RKO (cell line): ENCODE data around the gene DTNB.
"Not testable (repeated sequence)": the region's sequence is repeated elsewhere in the genome, so short reads cannot be mapped to it uniquely, and the experiment has no call there.

Source experiments
- DNase-seq: peaks from one replicate; pipeline ENCODE4 v3.0.0-alpha.2; 2016; ENCODE audit warnings: low spot score

The DTNB gene

GRCh38 chr2:25544445-25544844, 128.9 kb downstream of the DTNB start:
- no peak for DNase-seq

DNA sequence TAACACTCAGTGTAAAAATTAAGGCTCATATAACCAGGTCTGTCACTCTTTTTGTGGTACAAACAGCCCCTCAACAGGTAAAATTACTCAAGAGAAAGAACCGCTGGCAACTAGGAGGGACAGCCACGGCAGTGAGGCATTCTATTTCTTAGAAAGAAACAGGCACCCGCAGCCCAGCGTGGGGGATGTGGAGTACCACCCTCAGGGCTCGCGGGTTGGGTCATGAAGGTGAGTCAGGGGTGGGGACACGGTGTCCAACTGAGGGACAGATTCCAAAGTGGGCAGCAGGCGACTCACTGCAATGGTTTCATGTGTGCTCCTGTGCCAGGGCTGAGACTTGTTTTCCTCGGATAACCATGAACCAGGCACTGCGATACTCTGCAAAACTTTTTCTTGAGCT, 129.4 kb downstream of the DTNB start:
- no peak for DNase-seq

DNA sequence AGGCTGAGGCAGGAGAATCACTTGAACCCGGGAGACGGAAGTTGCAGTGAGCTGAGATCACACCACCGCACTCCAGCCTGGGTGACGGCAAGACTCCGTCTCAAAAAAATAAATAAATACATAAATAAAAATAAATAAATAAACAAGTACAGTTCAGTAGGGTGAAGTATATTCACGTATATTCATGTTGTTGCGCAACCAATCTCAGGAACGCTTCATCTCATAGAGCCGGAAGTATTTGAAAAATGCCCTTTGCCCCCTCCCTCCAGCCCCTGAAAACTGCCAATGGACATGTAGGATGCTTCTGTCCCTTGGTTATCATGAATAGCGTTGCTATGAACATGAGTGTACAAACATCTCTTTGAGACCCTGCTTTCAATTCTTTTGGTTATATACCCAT, 132.0 kb downstream of the DTNB start:
- DNase-seq: no peak

DNA sequence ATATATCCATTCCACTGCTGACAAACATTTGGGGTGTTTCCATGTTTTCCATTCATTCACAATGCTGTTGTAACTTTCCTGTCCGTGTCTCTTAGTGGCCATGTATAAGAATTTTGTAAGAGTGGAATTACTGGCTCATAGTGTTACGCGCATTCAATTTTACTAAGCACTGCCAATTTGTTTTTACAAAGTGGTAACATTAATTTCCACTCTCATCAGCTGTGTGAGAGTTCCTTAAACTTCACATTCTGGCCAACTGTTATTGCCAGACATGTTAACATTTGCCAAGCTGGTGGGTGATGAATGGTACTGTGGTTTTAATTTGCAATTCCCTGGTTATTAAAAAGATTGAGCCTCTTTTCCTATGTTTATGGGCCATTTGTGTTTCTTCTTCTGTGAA, 134.2 kb downstream of the DTNB start:
- no peak for DNase-seq

DNA sequence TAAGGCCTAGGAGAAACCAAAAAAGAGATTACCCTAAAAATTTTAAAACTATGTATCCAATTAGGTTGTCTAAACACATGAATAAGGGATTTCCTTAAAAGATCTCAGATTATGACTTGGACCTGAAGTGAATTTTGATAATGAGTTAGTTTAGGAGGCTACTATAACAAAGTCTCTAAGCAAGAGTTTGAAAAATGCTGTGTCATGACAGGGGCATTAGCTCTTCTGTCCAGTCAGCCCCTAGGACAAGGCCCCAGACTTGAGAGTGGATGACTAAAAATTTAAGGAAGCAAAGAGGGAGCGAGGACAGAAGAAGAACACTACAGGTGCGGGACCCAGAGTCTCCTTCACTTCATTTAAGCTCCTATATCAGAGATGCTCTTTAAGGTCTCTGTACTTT, 135.9 kb downstream of the DTNB start:
- no peak for DNase-seq

- DNase-seq: not testable (repeated sequence)
Measured at GRCh38 chr2:25535411-25536289, 137.7 kb downstream of the DTNB start.

GRCh38 chr2:25534937-25535336, 138.4 kb downstream of the DTNB start:
- not testable (repeated sequence) for DNase-seq

DNA sequence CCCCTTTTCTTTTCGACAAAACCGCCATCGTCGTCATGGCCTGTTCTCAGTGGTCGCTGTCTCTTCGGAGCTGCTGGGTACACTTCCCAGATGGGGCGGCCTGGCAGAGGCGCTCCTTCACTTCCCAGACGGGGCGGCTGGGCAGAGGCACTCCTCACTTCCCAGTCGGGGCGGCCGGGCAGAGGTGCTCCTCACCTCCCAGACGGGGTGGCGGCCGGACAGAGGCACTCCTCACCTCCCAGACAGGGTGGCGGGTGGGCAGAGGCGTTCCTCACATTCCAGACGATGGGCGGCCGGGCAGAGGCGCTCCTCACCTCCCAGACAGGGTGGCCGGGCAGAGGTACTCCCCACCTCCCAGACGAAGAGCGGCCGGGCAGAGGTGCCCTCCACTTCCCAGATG, 138.9 kb downstream of the DTNB start:
- DNase-seq: no peak

DNA sequence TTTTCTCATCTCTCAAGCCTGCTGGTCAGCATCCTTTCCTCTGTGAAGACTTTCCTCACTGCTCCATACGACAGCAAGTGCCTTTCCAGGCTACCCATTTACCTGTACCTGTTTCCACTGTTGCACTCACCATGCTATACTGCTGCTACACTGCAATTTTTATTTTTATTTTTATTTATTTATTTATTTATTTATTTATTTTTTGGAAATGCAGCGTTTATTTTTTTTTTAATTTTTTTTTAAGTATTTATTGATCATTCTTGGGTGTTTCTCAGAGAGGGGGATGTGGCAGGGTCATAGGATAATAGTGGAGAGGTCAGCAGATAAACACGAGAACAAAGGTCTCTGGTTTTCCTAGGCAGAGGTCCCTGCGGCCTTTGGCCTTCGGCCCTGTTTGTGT, 139.6 kb downstream of the DTNB start:
- DNase-seq: not testable (repeated sequence)

DNA sequence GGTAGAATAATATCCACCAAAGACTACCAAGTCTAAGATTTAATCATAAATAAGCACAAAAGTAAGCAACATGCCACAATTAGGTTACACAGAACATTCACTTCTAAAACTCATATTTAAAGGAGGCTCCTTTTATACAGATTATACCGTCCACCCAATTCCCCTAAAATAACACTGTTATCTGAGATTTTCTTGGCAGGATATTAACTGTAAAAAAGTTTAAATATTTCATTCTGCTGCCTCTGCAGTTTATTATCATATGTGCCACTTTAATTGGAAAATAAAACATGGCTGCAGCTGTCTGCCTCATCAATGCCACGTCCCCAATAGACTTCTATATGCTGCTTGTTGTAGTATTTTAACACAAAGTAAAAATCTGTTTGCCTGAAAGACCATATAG, 140.9 kb downstream of the DTNB start:
- DNase-seq: no peak

GRCh38 chr2:25529034-25529433, 144.3 kb downstream of the DTNB start:
- DNase-seq: no peak

GRCh38 chr2:25528173-25528572, 145.2 kb downstream of the DTNB start:
- DNase-seq: no peak

GRCh38 chr2:25524507-25524906, 148.9 kb downstream of the DTNB start:
- DNase-seq: no peak

DNA sequence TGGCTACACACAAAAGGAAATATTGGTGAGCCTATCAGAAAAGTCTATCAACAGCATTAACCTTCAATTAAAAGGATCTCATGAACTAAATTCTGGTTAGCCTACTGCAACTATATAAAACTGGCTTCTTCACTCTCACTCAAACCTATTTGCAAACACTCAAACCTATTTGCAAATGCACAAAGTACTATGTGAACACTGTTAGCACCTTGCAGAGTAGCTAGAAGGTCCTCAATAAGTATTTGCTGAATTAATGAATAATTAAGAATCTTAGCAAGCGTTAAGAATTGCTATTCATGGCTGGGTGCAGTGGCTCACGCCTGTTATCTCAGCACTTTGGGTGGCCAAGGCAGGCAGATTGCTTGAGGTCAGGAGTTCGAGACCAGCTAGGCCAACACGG, 150.3 kb downstream of the DTNB start:
- DNase-seq: no peak

DNA sequence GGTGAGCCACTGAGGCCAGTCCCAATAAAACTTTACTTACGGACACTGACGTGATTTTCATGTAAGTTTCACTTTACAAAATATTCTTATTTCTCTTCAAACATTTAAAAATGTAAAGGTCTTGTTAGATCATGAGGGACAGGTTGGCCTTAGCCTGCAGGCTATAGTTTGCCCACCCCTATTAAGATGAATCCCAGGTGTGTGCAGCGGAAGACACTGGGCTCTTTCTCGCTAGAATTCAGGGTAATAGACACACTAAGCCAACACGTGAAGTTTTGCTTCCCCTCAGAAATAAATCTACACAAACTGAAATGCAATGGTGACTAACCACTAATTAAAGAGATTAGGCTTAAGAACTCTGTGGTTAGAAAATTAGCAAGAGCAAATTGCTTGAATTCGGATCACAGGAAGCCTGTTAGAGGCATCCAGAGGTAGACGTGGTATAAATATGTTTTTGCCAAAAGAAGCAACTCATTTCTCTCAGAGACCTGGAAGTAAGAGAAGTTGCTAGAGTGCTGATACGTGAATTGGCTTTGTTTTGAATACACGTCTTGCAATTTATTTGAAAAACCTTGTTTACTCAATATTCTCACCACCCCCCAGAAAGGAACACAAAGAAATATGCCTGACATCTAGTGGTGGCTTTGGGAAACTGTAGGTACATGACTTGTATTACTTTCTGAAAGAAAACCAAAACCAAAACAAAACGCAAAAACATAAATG, 151.6 kb downstream of the DTNB start:
- DNase-seq: peak; percentile 76

DNA sequence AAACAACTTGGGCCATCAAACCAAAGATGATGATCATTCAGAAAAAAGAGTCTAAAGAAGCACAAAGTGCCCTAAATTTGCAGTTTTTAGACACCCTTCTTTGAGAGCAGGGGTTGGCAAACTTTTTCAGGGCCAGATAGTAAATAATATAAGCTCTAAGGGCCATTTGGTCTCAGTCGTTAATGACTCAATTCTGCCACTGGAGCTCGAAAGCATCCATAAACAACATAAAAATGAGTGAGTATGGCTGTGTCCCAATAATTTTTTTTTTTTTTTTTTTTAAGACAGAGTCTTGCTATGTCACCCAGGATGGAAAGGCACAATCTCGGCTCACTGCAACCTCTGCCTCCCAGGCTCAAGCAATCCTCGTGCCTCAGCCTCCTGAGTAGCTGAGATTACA, 152.3 kb downstream of the DTNB start:
- DNase-seq: no peak

GRCh38 chr2:25517701-25518100, 155.7 kb downstream of the DTNB start:
- DNase-seq: no peak

- no peak for DNase-seq
Measured at GRCh38 chr2:25514043-25514637, 159.2 kb downstream of the DTNB start.

DNA sequence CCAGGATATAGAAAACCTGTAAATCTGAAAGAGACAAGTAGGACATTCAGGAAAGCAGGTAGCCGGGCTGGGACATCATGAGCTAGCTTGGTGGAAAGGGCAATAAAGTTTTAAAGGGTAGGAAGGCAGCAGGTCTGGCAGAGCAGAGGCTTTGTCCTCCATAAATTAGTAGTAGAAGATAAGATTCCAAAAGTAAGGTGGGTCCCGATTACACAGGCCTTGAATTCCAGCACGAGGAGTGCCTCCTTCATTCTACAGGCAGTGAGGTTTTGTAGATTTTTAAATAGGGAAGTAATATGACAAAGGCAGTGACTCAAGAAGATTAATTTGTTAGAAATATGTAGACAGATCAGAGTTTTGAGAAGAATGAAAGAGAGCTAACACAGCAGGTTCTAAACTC, 160.7 kb downstream of the DTNB start:
- DNase-seq: no peak

DNA sequence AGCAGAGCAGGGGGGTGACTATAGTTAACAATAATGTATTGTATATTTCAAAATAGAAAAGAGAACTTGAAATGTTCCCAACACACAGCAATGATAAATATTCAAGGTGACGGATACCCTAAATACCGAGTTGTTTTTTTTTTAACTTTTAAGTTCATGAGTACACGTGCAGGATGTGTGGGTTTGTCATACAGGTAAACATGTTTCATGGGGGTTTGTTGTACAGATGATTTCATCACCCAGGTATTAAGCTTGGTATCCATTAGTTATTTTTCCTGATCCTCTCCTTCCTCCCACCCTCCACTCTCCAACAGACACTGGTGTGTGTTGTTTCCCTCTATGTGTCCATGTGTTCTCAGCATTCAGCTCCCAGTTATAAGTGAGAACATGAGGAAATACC, 167.2 kb downstream of the DTNB start:
- DNase-seq: no peak

- peak; percentile 55 for DNase-seq
Measured at GRCh38 chr2:25505622-25506021, 167.8 kb downstream of the DTNB start.

- DNase-seq: no peak
Measured at GRCh38 chr2:25505182-25505581, 168.2 kb downstream of the DTNB start.

DNA sequence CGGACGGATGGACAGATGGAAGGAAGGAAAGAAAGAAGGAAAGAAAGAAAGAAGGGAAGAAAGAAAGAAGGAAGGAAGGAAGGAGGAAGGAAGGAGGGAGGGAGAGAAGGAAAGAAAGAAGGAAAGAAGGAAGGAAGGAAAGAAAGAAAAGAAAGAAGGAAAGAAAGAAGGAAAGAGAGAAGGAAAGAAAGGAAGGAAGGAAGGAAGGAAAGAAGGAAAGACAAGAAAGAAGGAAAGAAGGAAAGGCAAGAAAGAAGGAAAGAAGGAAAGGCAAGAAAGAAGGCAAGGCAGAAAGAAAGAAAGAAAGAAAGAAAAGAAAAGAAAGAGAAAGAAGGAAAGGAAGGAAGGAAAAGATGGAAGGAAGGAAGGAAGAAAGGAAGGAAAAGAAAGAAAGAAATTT, 169.1 kb downstream of the DTNB start:
- DNase-seq: no peak
